HG03354 (cell line): ENCODE data around the gene IFI30.

Source experiments
- ATAC-seq: cut with Tn5 transposase; IDR thresholded peaks from one replicate; pipeline ENCODE4 v1.9.1; 2021; ENCODE audit warnings: mild to moderate bottlenecking; ENCODE audit not compliant: unreplicated experiment, poor library complexity, severe bottlenecking

Gene IFI30

GRCh38 chr19:18220632-18221275, 47.1 kb downstream of the IFI30 start:
- no peak for ATAC-seq

DNA sequence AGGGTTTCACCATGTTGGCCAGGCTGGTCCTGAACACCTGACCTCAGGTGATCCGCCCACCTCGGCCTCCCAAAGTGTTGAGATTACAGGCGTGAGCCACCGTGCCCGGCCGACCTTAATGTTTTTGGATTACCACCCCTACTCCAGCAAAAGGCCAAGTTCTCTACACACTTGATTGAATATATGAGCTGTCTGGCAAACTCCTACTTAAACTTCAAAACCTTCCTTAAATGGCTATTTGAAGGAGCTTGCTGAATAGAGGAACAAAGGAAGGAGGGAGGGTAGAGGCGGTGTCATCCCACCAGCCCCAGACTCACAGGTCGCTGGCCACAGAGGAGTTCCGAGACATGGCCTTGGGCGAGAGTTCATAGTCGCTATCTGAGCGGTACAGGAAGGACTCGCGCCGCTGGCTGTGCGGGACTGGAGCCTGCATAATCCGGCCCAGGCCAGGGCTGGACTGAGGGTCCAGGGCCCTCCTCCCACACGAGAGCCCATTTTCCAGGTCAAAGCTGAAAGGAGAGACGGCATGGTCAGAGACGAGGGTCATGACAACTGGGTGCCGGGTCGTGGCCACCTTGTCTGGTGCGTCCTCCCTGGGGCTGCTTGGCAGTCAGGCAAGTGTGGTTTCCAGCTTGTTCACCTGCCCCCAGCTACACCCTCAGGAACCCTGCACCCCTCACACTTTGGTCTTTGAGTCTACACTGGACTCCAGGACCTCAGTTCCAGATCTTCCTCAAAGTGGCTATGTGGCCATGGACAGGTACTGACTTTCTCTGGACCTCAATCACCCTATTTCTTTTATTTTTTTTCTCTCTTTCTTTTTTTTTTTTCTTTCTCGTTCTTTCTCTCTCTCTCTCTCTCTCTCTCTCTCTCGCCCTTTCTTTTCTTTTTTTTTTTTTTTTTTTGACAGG, 48.5 kb downstream of the IFI30 start:
- ATAC-seq = no peak

DNA sequence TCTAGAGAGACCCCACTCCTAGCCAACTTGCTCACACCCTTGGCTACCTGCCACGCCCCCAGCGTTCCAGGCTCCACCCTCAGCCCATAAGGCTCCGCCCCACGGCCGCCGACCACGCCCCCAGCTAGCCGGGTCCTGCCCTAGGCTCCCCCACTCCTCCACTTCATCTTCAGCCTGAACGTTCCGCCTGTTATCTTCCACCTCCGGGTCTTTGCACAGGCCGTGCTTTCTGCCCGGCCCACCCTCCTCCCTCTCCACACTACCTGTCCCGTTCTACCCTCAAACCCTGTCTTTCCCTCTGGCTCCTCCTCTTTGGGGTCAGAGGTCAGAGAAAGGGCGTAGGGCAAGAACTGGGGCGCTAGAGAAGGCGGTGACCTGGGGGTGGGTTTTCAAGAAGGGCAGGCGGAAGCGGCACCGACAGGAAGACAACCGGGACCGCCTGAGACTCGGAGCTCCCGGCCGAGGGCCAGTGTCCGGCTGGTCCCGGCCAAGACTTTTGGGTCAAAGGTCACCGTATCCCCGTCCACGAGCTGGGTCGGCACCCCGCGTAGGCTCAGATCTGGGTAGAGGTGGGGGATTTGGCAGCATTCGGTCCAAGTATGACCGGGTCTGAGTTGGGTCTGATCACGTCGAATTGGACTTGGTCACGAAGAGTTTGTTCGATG, 50.4 kb downstream of the IFI30 start:
- no peak for ATAC-seq

- peak; percentile 92 for ATAC-seq
Observed at GRCh38 chr19:18224525-18225354, 51.1 kb downstream of the IFI30 start.

- no peak for ATAC-seq
Observed at GRCh38 chr19:18225355-18225701, 51.7 kb downstream of the IFI30 start.

GRCh38 chr19:18225702-18226468, 52.3 kb downstream of the IFI30 start, which contains the start of gene PDE4C:
PDE4C (minus strand) TSS chr19:18226438; CDS start chr19:18226415, 23 bp downstream.
- no peak for ATAC-seq

- ATAC-seq = no peak
Observed at GRCh38 chr19:18226956-18227780, 53.6 kb downstream of the IFI30 start.
